ENCODE data around the gene NR6A1. TPM values are rescaled to one million over a fixed set of nuclear protein-coding genes. Genes with fewer than 3 reads are reported as not detected.

NR6A1 gene
- total and polyA plus RNA-seq, 2 of the 13 experiments (the other 11 are each of a cell fraction or from before 2014, with no cell fraction given): 28.1 to 31.5 TPM

GRCh38 chr9:124771021-124771866, at the start of gene NR6A1 (continued):
- TF ChIP-seq PRDM4 (CRISPR knock-in tag; IDR thresholded peaks at IDR 0.05; ENCODE audit: borderline replicate concordance) (no peak), ZNF441 (CRISPR knock-in tag; IDR thresholded peaks at IDR 0.05; ENCODE audit: borderline replicate concordance) (peak; percentile 40; the same call in 1 of the 2 replicates), ZNF83 (CRISPR knock-in tag; IDR thresholded peaks at IDR 0.05; ENCODE audit: borderline replicate concordance) (0 out of 2 replicates have a peak, but pooled peaks have one; percentile 57), ZBTB37 (CRISPR knock-in tag; IDR thresholded peaks at IDR 0.05) (no peak), ATF4 (CRISPR knock-in tag; IDR thresholded peaks at IDR 0.05) (peak in 1 of 2 experiments; percentile 27; a peak in 1 of 4 replicates)
